A549 (cell line): ENCODE results near the gene CAMK1G. TPM values are rescaled to one million over a fixed set of nuclear protein-coding genes. Genes with fewer than 3 reads are reported as not detected.

Source experiments
- ATAC-seq, 2 experiments: fragments of 200-7000 bp in 1 of 2; fragments of >200 bp in 1 of 2; cut with Nextera tagmentation in 1 of 2; cut with Tn5 transposase in 1 of 2; 3 replicates each; pipeline versions ENCODE4 v1.8.0 to v1.9.1; 2018 to 2020; ENCODE audit warnings: mild to moderate bottlenecking in 1 of 2, moderate library complexity in 1 of 2
- CTCF ChIA-PET: fragments of 300-600 bp; sonication (Branson Sonifier 250); formaldehyde crosslinking; extraction: SDS; loops from one replicate; lab custom pipeline; 2021; ENCODE audit warnings: antibody characterized with exemption, inconsistent platforms; lab: Yijun Ruan, JAX
- POLR2A ChIA-PET: fragments of 350-600 bp; formaldehyde crosslinking; extraction: SDS; loops from one replicate; lab custom pipeline; 2021; ENCODE audit warnings: antibody characterized with exemption, inconsistent platforms; lab: Yijun Ruan, JAX
- DNase-seq, 2 experiments: peaks; one replicate each; pipeline versions ENCODE4 v3.0.0 to v3.0.0-alpha.2; 2011 to 2016; ENCODE audit warnings: low read depth in 1 of 2, low spot score in 1 of 2
- FAIRE-seq: peaks from 2 replicates; lab custom pipeline; 2011; peaks lifted over from hg19 to GRCh38; lab: Jason Lieb, UNC
- H3K27ac ChIP-seq, 2 experiments: fragments of >200 bp; sonication (Bioruptor Twin); formaldehyde crosslinking; 3 replicates each; pipeline ENCODE4 v1.5.1; 2016 to 2017
- H3K4me1 ChIP-seq: fragments of >200 bp; sonication (Bioruptor Twin); formaldehyde crosslinking; 3 replicates; pipeline ENCODE4 v1.6.1; 2016
- H3K4me2 ChIP-seq: fragments of >200 bp; sonication (Bioruptor Twin); formaldehyde crosslinking; 3 replicates; pipeline ENCODE4 v1.6.1; 2016
- H3K4me3 ChIP-seq: fragments of >200 bp; sonication (Bioruptor Twin); formaldehyde crosslinking; 3 replicates; pipeline ENCODE4 v1.5.1; 2016
- H3K9me3 ChIP-seq: fragments of >200 bp; sonication (Bioruptor Twin); formaldehyde crosslinking; 3 replicates; pipeline ENCODE4 v1.6.1; 2016
- CEBPB ChIP-seq, 2 experiments: fragments of >200 bp in 1 of 2; sonication (Bioruptor Twin) in 1 of 2; formaldehyde crosslinking in 1 of 2; IDR thresholded peaks; 2 replicates each; pipeline ENCODE4 v1.6.1; 2012 to 2016
- CTCF ChIP-seq: fragments of >200 bp; sonication (Bioruptor Twin); formaldehyde crosslinking; IDR thresholded peaks from 3 replicates; pipeline ENCODE4 v1.5.1; 2016
- E2F6 ChIP-seq: IDR thresholded peaks from 2 replicates; pipeline ENCODE4 v1.6.1; 2012; ENCODE audit warnings: low read depth, borderline replicate concordance
- EHF ChIP-seq: fragments of 250-450 bp; sonication (Bioruptor Pico); IDR thresholded peaks from 2 replicates; pipeline ENCODE4 v1.5.0; 2020; ENCODE audit warnings: mild to moderate bottlenecking
- HMGXB4 ChIP-seq: fragments of 250-450 bp; sonication (Bioruptor Pico); IDR thresholded peaks from 2 replicates; pipeline ENCODE4 v1.5.0; 2021; ENCODE audit warnings: mild to moderate bottlenecking, moderate library complexity, borderline replicate concordance
- HOXB13 ChIP-seq: fragments of 250-450 bp; sonication (Bioruptor Pico); IDR thresholded peaks from 2 replicates; pipeline ENCODE4 v1.5.0; 2020; ENCODE audit warnings: low read depth, mild to moderate bottlenecking, moderate library complexity
- MAFK ChIP-seq: fragments of 450-650 bp; IDR thresholded peaks from 2 replicates; pipeline ENCODE4 v1.6.1; 2014; ENCODE audit not compliant: partially characterized antibody
- MAX ChIP-seq: IDR thresholded peaks from 2 replicates; pipeline ENCODE4 v1.6.1; 2012
- RAD21 ChIP-seq, 2 experiments: fragments of >200 bp in 1 of 2; sonication (Bioruptor Twin) in 1 of 2; formaldehyde crosslinking in 1 of 2; IDR thresholded peaks in 1 of 2; conservative IDR thresholded peaks in 1 of 2; 2 replicates in 1 of 2; 3 replicates in 1 of 2; pipeline ENCODE4 v1.6.1; 2012 to 2018; ENCODE audit warnings: inconsistent platforms in 1 of 2
- RCOR1 ChIP-seq: fragments of 150-350 bp; IDR thresholded peaks from 2 replicates; pipeline ENCODE4 v1.6.1; 2014; ENCODE audit warnings: antibody characterized with exemption, low read length, low read depth
- SMC3 ChIP-seq: fragments of >200 bp; sonication (Bioruptor Twin); formaldehyde crosslinking; IDR thresholded peaks from 3 replicates; pipeline ENCODE4 v1.6.1; 2018; ENCODE audit warnings: inconsistent platforms
- WGBS: methylation state at CpG from one replicate; pipeline ENCODE4 v1.1.6; 2017; ENCODE audit errors: missing lambda C conversion rate; 5-methylcytosine and 5-hydroxymethylcytosine counted together
- polyA plus RNA-seq, 4 experiments: library from polyadenylated mRNA; depleted of rRNA in 3 of 4; stranded (reverse); fragments of >200 nt; fragmentation: RNase III in 1 of 4; extraction: RNeasy Plus Mini Kit Qiagen cat#74134 plus additional on column Dnase treatment in 1 of 4; gene quantifications; 2 replicates in 3 of 4; 3 replicates in 1 of 4; pipeline ENCODE4 v1.2.3, GENCODE V29; 2011 to 2017
- TF ChIP-seq, protein P1 (sequence below): fragments of 450-650 bp; IDR thresholded peaks from 2 replicates; pipeline ENCODE4 v1.6.1; 2014; ENCODE audit warnings: antibody characterized with exemption

The CAMK1G gene
- polyA plus RNA-seq, 2 of the 4 experiments (the other 2 are of a cell fraction): 0.03 to 0.08 TPM

GRCh38 chr1:209565759-209566678 is 17.5 kb upstream of the CAMK1G start:
- ATAC-seq (peak; percentile 87 to 96), DNase-seq (peak; percentile 73 to 83), FAIRE-seq (no peak)
- peak; percentile 81 to 83 for TF ChIP-seq RAD21 (conservative IDR thresholded peaks at IDR 0.05 in 1 of 2, IDR thresholded peaks at IDR 0.05 in 1 of 2)
- peak; percentile 14; the same call in 1 of the 2 replicates for TF ChIP-seq MAX
- peak; percentile 64 for TF ChIP-seq SMC3
- TF ChIP-seq CEBPB (IDR thresholded peaks at IDR 0.05): peak in 1 of 2 experiments; percentile 47; a peak in 1 of 4 replicates
- TF ChIP-seq RCOR1: no peak
- no peak for TF ChIP-seq E2F6
- peak; percentile 82 for TF ChIP-seq CTCF
- 0 out of 3 replicates have a peak overlapping the region, but pooled peaks have one; percentile 17 for H3K4me2 ChIP-seq
- H3K9me3 ChIP-seq: no peaks in the 10 kb centered on the region
- ChIA-PET CTCF (interaction anchor here (0.6 to 7.4 kb wide), 57 partner anchors 8 to 1326 kb away, joined by 3 to 93 read pairs (median 4); partner anchors contain the start of gene CAMK1G), POLR2A (no interaction called here)
- no peak overlapping the region; a peak in 1 of 6 replicates for H3K27ac ChIP-seq
- H3K4me3 ChIP-seq: no peak overlapping the region
- WGBS: 23% methylated on average over 15 of the region's 15 CpGs
- no peaks in the 10 kb centered on the region for H3K4me1 ChIP-seq

- Histone ChIP-seq H3K4me3 (no peak overlapping the region), H3K4me1 (no peaks in the 10 kb centered on the region), H3K9me3 (no peaks in the 10 kb centered on the region), H3K4me2 (no peak overlapping the region)
- POLR2A ChIA-PET: no interaction called here
- TF ChIP-seq CTCF (no peak), MAFK (no peak), HOXB13 (CRISPR knock-in tag) (no peak), EHF (CRISPR knock-in tag) (no peak), HMGXB4 (CRISPR knock-in tag) (no peak)
- TF ChIP-seq, protein P1, sequence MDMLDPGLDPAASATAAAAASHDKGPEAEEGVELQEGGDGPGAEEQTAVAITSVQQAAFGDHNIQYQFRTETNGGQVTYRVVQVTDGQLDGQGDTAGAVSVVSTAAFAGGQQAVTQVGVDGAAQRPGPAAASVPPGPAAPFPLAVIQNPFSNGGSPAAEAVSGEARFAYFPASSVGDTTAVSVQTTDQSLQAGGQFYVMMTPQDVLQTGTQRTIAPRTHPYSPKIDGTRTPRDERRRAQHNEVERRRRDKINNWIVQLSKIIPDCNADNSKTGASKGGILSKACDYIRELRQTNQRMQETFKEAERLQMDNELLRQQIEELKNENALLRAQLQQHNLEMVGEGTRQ: no peak
- TF ChIP-seq, all 56 proteins: peak for 0
- FAIRE-seq (no peak), ATAC-seq (no peak), DNase-seq (no peak)
- WGBS: 0% methylated on average over 1 of the region's 1 CpG
- CTCF ChIA-PET: interaction anchor here (1.2 to 7.4 kb wide), 18 partner anchors 9 to 915 kb away, joined by 3 to 93 read pairs (median 6); partner anchors contain the start of gene CAMK1G
- no peak overlapping the region for H3K27ac ChIP-seq
Measured at GRCh38 chr1:209567698-209568175, 15.8 kb upstream of the CAMK1G start.
